CMK (cell line): Measurements from ENCODE around the gene GAPVD1.
A peak's percentile ranks its signal among the peaks of the same experiment; 100 is the strongest.
"Not testable (repeated sequence)": the region's sequence is repeated elsewhere in the genome, so short reads cannot be mapped to it uniquely, and the experiment has no call there.

Experiments
- DNase-seq: peaks from one replicate; pipeline ENCODE4 v3.0.0-alpha.2; 2010; ENCODE audit warnings: low read depth

Gene GAPVD1

DNA sequence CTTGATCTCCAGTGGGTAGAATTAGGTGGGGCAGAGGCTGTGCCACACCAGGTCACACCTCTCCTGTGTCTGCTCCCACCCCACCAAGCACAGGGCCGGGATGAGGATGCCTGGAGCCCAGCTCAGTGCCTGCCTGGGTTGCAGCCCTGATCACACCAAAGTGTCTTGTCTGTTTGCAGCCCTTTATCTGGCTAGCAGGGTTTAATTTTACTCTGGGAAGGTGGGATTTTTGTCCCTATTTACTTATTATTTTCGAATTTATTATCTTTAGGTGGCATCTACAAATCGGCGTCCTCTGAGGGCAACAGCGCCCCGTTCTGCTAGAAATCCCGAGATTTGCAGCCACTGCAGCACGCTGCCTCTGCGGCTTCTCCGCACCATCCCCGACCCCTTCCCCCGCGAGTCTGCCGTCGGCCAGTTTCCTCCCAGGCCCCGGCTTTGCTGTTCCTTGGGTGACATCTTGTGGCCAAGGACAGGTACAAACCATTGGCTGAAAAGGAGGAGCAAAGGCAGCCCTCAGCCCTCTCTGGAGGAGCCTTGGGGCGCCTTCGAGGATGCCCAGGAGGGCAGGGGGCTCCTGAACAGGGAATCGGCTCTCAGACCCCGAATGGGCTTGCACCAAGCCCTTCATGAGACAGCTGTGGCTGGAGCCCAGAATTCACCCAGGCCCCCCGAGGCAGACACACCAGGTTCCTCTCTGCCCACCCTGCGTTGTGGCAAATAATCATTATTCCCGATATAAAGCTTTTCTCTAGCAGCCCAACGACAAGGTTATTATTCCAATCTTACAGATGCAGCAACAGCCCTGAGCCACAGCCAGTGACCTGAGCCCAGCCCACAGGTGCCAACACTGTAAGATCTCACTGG is 113.0 kb downstream of the GAPVD1 start:
- peak; percentile 31 for DNase-seq

DNA sequence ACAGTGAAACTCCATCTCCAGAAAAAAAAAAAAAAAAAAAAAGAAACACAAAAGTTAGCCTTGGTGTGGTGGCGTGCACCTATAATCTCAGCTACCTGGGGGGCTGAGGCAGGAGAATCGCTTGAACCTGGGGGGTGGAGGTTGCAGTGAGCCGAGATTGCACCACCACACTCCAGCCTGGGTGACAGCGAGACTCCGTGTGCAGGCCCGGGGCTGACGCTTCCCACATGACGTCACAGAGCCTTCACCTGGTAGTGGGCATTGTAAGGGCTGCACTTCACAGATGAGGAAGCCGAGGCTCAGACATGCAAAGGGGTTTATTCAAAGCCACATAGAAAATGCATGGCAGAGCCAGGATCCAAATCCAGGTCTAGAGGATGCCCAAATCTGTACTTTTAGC is 114.2 kb downstream of the GAPVD1 start:
- DNase-seq, result no peak

DNA sequence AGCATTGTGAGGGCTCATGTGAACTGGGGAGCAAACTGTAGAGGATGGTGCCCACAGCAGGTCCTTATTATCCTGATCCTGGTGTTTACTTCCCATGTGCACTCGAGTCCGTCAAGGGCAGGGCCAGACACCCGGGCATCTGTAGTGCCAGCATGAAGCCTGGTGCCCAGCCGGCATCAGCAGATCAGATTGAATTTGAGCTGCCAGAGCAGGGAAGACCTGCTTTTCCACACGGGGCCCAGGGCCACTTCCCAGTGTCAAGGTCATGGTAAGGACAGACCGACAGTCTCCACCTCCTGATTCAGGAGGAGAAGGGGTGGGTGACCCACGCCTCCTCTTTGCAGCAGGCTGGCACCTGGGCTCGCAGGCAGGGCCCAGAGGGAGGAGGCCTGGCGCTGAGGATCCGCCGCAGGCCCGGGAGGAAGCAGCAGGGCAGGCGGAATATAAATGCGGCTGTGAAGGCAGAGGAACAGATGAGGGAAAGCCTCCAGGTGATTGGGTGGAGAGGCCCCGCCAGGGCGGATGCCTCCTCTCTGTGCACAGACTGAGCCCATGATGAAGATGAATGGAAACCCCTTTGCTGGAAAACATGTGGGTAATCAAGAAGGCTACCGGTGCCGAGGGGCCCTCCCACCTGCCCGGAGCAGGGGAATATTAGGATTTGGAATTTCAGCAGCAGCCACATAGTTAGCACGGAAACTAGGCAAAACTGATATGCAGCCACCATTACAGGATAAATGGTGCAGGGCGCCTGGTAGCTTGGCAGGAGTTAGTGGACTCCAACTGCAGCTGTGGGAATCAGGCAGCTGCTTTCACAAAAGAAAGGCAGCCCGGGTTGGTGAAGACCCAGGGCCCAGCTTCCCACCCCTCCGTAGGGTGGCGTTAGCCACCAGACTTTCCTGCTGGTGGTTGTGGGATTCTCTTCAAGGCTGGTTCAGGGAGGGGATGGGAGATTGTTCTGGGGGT is 114.9 kb downstream of the GAPVD1 start:
- no peak for DNase-seq

DNA sequence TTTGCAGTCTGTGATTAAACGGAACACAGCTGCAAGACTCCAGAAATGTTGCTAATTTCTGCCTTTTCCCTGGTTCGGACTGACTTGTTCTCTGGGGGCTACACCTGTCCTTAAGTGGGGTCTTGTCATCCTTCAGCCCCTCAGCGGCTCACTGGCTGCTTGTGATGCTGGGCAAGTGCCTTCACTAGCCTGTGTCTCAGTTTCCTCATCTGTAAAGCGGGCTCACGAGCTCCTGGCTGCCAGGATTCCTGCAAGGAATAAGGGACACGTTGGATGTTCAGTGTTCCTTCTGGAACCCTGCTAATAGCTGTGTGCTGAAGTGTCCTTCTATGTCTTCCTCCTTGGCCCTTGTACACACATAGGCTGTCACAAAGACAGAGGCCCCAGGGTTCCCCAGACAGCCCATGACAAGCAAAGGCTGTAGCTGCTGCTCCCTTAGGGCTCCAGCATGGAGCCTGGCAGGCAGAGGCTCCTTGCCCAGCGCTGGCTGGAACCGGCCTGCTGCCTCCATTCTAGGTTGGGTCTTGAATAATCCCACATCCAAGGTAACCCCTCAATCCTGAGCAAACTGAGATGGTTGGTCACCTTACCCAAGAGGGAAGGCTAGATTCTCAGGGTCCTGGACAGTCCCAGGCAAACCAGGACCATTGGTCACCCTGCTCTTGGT is 116.1 kb downstream of the GAPVD1 start:
- no peak for DNase-seq

DNA sequence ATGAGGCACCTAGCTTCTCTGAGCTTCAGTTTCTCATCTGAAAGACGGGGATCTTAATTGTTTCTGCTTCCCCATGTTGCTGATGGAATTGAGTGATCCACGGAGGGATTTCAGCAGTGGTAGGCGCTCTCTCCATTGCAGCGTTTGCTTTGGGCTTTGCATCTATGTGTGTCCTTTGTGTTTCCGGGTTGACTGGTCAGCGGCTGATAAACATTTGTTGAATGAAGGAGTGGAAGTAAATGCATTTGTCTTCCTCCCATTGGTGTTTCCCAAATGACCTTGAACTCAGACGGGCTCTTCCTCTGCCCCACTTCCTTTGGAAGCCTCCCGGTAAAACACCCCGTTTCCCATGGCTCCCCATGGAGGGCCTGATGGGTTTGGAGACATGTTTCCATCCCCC is 117.2 kb downstream of the GAPVD1 start:
- DNase-seq, result no peak

DNA sequence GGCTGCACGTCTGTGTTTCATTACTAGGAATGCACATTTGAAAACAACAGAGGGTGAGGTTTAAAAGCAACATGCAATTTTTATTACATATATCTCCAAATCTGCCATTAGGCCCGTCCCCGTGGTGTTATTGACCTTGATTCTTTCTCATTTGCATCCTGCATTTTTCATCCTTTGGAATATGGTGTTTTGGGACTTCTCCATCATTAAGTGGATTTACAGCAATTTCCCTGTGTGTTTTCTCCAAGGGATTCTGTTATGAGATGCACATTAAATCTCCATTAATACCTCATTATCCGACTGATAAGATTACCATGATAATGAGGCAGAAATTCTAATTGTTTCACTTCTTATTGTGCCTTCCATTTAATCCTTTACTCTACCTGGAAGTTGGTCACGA is 117.6 kb downstream of the GAPVD1 start:
- no peak for DNase-seq

DNA sequence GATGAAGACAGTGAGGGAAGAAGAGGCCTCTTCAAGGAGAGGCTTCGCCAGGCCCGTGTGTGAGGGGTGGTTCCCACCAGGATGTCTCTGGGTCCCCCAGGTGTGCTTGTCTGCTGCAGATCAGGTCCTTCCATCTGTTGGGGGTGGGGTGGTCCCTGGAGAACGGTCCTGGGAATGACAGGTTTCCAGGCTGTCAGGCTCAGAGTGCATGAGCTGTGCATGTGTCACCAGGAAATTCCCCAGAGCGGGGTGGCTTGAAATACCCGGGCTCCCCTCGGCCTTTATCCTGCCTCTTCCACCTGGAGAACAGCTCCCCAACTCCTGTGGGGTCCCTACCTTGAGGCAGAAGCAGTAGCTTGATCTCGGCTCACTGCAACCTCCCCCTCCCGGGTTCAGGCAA is 118.8 kb downstream of the GAPVD1 start:
- DNase-seq, result no peak

DNA sequence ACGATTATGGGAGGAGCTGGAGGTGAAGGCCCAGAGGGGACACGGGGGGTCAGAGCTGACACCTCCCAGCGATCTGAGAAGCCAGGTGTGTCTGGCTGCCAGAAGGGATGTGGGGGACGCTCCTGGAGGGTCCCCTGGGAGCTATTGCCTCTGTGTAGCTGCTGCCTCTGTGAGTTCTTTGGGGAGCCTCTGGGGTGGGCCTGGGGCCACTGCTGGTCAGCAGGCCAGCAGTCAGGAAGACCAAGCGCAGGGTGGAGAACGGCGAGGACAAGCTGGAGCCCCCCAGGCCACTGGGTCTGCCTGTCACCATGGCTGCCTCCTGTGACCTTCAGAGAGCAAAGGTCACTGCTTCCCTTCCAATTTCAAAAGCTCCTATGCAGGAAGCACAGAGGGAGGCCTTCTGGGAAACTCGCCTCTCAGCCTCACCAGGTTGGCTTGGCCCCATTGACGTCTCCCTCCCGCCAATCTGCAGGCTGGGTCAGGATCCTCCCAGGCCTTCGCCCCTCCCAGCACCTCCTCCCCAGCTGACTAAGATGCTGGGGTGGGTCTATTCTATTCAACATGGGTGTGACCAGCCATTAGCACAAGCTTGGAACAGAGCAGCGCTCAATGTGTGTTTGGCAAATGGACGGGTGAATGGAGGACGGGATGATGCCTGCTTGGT is 126.4 kb downstream of the GAPVD1 start:
- DNase-seq, result no peak

DNA sequence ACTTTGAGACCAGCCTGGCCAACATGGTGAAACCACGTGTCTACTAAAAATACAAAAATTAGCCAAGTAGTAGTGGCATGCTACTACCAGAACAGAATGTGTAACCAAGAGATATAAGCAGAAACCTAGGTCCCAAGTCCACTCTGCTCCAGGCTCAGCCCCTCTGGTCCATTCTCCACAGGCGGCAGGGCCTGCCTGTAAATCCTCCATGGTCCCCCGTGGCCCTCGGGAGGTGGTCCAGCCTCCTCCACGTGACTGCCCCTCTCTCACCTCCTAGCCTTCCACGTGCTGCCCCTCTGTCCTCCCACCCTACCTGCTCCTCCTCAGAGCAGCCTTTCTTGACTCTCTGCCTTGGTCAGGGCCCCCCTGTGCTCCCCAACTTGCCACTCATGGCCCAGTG is 127.4 kb downstream of the GAPVD1 start:
- no peak for DNase-seq

DNA sequence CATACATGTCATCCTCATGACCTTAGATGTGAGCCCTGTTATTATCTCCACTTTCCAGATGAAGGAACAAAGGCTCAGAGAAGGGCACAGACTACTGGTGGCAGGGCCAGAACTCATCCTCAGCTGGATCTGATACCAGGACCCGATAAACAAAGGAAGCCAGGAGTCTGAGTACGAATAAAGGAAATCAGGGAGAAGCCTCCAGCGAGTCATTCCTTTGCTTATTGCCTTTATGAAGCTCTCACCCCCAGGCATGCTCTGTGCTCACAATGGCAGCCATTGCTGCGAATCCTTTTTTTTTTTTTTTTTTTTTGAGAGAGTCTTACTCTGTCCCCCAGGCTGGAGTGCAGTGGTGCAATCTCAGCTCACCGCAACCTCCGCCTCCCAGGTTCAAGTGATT is 130.1 kb downstream of the GAPVD1 start:
- DNase-seq, result no peak

DNA sequence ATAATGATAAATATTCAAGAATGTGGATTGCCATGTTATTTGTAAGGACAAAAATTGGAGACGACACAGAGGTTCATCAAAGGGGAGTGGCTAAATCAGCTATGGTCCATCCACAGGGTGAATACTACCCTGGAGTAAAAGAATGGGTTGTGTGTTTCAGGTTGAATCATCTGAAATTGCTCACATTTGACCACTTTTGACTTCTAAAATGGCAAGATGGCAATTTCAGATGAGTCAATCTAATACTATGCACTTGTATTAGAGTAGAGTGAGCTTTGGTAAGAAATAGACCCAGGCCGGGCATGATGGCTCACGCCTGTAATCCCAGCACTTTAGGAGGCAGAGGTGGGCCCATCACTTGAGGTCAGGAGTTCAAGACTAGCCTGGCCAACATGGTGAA is 131.8 kb downstream of the GAPVD1 start:
- no peak for DNase-seq

DNA sequence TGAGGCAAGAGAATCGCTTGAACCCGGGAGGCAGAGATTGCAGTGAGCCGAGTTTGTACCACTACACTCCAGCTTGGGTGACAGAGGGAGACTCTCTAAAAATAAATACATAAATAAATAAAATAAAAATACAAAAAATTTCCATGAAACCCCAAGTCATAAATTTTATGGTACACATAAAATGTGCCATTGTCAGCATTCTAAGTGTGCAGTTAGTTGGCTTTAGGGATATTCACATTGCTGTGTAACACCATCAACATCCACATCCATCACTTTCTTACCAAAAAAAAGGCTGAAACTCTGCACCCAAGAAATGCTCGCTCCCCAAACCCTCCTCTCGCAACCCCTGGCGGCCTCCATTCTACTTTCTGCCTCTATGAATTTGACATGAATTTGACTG is 135.2 kb downstream of the GAPVD1 start:
- DNase-seq, result no peak

DNA sequence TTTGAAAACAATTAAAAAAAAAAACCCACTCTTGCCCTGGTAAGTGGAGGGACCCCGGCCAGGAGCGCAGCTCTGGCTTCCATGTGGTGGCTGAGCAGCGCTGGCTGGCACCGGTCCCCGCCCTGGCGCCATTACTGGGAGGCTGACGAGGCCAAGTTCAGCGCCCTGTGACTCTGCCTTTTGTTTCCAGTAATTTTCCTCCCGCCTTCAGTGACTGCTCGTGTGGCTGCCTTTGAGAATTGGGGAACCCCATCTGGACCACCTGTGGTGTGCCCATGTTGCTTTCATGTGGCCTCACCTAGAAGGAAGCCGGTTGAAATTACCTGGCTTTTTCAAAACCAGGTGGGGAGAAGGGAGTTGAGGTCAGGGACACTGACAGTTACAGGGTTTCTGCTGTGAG is 136.1 kb downstream of the GAPVD1 start:
- DNase-seq, result no peak

DNA sequence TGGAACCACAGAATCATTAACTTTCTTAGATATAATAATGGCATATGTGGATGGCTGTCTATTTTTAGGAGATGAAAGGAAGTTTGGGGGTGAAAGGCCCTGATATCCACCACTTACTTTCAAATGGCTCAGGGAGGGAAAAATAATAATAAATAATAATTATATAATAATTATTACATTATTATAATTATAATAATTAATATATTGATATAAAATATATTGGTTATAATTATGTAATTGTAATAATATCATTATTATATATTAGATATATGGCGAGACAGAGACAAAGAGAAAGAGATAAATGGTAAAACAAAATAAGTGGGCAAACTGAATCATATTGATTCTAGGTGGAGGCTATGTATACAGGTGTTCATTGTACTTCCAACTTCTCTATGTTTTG is 136.6 kb downstream of the GAPVD1 start:
- DNase-seq, result no peak

DNA sequence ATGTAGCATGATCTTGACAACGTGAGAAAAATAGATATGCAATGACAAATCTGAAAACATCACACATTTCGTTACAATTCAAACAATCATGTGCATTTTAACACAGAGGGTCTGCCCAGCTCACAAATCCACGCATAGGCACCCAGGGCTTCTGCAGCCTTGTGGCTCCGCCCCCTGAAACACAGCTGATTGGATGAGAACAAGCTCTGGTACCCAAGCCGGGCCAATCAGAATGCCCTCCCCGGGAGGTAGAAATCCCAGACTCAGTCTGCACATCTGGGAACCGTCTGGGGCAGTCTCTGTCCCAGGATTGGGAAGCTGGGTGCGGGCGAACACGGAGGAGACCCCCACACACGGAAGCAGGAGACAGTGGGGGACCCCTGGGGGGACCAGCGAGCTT is 137.5 kb downstream of the GAPVD1 start:
- DNase-seq, result no peak

DNA sequence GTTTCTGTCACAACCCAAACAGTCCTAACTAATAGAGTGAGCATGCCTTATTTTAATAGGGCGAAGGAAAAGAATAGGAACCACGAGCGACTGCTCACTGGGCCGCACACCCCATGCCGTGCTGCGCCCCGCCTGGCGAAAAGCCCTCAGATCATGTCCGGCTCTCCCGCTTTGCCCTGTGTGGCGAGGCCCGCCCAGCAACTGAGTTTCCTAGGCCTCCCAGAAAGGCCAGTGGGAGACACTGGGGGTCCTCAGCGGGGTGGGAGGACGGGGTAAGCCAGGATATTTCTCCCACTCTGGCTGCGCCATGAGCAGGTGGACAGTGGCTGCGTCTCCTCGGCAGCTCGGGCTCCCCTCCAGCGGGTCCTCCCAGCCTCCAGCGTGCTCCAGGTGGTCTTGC is 138.0 kb downstream of the GAPVD1 start:
- DNase-seq, result no peak

DNA sequence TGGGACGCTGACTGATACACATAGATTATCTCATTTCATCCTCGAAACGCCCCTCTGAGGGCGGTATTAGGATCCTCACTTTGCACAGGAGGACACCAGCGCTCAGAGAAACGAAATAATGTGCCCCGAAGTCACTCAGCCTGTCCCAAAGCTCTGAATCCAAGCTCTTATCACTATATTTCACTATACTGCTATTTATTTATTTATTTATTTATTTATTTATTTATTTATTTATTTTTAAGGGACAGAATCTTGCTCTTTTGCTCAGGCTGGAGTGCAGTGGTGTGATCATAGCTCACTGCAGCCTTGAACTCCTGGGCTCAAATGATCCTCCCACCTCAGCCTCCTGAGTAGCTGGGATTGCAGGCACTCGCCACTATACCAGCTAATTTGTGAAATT is 138.6 kb downstream of the GAPVD1 start:
- not testable (repeated sequence) for DNase-seq

DNA sequence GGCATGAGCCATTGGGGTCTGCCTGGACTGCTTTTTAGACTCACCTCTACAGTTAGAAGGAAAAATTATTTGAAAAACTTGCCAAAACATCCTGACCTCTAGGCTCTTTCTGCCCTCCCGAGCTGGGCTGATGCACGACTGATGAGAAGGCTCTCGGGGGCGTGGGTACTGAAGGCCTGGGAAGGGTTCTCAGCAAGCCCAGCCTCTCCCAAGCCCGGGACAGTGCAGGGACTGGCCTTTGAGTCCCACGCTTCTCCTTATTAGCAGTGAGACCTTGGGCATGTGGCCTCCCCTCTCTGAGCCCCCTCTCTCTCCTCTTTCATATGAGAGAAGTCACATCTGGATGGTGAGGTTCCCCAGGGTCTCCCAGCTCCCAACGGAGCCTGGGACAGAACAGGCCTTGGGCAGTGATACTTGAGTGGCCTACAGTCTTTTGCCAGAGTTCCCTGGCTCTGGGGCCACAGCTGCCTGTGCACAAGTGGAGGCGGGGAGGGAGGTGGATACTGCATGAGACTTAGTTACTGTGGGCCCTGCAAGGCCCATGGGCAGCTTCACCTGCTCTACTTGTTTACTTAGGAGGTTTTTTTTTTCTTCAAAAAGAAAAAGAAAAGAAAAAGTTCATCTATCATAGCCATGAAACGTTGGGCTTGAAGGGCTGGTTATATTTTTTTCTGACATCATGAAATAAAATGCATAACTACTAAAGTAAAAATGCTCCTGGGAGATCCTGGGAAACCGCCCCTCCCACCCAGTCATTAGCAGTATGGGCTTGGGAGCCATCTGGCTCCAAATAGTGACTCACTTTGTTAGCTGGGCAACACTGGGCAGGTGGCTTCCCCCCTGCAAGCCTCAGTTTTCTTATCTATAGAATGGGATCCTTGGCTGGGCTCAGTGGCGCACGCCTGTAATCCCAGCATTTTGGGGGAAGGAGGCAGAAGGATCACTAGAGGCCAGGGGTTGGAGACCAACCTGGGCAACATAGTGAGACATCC is 139.4 kb downstream of the GAPVD1 start:
- no peak for DNase-seq

DNA sequence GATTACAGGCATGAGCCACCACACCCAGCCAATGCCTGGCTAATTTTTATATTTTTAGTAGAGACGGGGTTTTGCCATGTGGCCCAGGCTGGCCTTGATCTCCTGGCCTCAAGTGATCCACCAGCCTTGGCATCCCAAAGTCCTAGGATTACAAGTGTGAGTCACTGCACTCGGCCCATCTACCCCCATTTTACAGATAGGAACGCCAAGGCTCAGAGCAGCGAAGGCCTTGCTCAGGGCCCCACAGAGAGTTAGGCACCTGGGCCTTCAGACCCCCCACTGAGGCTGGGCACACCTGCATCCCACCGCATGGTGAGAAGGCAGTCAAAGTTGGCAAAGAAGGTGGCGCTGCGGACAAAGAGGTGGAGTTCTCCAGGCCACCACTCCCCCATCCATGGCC is 143.1 kb downstream of the GAPVD1 start:
- no peak for DNase-seq

DNA sequence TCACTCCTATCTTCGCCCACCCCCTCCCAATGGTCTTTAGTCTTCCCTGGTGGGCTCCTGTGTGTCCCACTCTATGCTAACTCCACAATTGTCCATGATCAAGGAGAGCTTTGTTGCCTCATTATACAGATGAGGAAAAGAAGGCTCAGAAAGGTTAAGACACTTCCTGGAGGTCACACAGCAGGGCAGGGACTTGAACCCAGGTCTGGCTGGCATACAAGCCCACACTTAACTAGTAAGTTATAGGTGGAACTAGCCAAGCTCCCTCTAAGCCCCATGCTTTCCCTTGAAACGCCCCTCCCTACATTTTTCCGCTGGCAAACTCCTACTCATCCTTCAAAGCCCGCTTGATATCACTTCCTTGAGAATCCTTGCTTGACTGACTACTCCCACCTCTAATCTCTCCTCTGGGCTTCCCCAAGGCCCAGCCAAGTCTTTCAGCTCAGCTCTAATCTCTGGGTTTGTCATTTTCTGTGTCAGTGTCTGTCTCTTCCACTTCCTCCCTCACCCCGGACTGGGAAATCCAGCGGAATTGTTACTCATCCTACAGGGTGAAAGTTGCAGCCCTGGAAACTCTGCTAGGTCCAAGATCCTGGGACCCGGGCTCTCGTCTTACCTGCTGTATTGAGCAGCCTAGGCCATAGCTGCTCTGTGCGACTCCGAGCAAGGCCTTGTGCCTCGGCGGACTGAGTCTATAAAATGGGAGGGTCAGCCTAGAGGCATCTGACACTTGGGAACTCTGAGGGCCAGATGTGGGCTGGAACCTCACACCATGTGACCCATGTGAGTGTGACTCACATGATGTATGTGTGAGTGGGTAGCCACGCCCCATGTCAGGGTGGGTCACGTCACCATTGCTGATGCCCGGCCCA is 144.5 kb downstream of the GAPVD1 start:
- no peak for DNase-seq
